ENCODE measurements around the gene TRIM2.

- TF ChIP-seq CTCF (conservative IDR thresholded peaks at IDR 0.05; ENCODE audit: low read length) (no peak), EZH2phosphoT487 (IDR thresholded peaks at IDR 0.05; ENCODE audit: borderline replicate concordance, low read depth, low read length) (no peak)
Observed at GRCh38 chr4:153197301-153197700, 6.9 kb upstream of the TRIM2 start.
